Cardiac fibroblast (primary cell): ENCODE results near the gene FOLR1.
"Not testable (repeated sequence)": the region's sequence is repeated elsewhere in the genome, so short reads cannot be mapped to it uniquely, and the experiment has no call there.

Experiments
- DNase-seq, 2 donors: peaks; one replicate each; pipeline versions ENCODE4 v3.0.0 to v3.0.0-alpha.2; 2010; ENCODE audit warnings: low read depth in 2 of 2
- H3K4me3 ChIP-seq, 2 donors: replicated peaks in 1 of 2; 1 replicate in 1 of 2; 2 replicates in 1 of 2; pipeline ENCODE4 v1.5.1; 2011; ENCODE audit warnings: low read depth in 2 of 2, low read length in 2 of 2, mild to moderate bottlenecking in 2 of 2, moderate library complexity in 1 of 2
- TF ChIP-seq, protein P1 (sequence below): IDR thresholded peaks from one replicate; pipeline ENCODE4 v1.5.1; 2011; ENCODE audit warnings: low read depth, mild to moderate bottlenecking, low read length, inconsistent platforms

FOLR1 gene

DNA sequence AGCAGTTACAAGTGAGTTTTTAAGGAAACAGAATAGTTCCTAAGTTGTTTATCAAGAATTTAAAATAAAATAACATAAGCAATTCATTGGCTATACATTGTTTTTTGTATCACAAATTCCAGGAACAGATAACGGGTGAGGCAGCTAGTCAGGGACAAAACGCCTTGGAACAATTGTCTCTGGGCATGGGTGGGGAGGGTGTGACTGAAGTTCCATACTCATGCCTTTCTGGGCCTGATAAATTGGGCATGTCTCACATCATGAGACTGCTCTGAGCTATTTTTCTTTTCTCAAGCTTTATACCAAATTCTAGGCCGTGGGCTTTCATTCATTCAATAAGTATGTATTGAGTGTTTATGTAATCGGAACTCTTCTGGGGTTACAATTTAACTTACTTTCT lies 34.8 kb upstream of the FOLR1 start:
- DNase-seq: no peak
- TF ChIP-seq, protein P1, sequence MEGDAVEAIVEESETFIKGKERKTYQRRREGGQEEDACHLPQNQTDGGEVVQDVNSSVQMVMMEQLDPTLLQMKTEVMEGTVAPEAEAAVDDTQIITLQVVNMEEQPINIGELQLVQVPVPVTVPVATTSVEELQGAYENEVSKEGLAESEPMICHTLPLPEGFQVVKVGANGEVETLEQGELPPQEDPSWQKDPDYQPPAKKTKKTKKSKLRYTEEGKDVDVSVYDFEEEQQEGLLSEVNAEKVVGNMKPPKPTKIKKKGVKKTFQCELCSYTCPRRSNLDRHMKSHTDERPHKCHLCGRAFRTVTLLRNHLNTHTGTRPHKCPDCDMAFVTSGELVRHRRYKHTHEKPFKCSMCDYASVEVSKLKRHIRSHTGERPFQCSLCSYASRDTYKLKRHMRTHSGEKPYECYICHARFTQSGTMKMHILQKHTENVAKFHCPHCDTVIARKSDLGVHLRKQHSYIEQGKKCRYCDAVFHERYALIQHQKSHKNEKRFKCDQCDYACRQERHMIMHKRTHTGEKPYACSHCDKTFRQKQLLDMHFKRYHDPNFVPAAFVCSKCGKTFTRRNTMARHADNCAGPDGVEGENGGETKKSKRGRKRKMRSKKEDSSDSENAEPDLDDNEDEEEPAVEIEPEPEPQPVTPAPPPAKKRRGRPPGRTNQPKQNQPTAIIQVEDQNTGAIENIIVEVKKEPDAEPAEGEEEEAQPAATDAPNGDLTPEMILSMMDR: no peak
- H3K4me3 ChIP-seq: no peak overlapping the region

DNA sequence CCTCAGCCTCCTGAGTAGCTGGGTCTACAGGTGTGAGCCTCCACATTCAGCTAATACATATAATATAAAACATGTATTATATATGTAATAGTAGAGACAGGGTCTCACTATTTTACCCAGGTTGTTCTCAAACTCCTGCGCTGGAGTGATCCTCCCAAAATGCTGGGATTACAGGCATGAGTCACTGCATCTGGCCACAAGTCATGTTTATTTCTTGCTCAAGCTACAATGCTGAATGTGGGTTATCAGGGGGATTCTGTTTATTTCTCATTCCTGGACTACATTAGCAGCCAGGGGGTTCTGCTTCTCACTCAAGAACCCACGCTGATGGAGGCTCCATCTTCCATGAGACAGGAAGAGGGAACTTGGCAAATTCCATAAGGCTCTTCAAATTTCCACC lies 31.6 kb upstream of the FOLR1 start:
- no peak for DNase-seq
- H3K4me3 ChIP-seq: no peak overlapping the region
- TF ChIP-seq, protein P1: no peak

DNA sequence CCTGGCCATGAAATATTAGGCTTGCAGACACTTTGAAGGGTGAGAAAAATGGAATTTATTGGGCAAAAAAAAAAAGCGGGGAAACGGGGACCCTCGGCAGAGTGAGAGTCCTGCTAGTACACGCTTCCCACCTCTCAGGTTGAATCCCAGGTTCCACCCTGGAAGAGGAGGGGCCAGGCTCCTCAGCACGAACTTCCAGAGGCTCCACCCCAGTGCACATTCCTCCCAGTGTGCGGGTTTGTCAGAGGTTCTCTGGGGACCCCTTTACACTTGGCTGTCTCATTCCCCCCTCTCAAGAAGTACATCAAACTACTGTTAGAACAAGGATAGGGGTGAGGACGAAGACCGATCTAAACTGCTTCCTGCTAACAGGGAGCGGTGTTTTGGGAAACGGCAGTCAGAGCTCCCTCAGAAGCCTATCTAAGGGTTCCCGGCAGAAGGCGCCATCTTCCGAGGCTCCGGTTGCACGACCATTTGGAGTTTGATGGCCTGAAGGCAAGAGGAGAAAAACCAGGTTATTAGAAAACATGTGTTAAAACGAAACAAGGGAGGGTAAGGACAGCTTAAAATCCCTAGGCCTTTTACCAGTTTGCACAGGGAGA lies 28.9 kb upstream of the FOLR1 start:
- no peak overlapping the region for H3K4me3 ChIP-seq
- DNase-seq: no peak
- TF ChIP-seq, protein P1: no peak

DNA sequence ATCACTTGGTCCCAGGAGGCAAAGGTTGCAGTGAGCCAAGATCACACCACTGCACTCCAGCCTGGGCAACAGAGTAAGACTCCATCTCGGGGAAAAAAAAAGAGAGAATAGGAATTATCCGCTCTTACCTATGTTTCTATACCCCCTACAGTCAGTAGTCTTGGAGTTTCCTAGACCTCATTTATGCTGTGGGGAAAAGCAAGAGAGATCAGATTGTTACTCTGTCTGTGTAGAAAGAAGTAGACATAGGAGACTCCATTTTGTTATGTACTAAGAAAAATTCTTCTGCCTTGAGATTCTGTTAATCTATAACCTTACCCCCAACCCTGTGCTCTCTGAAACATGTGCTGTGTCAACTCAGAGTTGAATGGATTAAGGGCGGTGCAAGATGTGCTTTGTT lies 27.8 kb upstream of the FOLR1 start:
- not testable (repeated sequence) for DNase-seq, H3K4me3 ChIP-seq

DNA sequence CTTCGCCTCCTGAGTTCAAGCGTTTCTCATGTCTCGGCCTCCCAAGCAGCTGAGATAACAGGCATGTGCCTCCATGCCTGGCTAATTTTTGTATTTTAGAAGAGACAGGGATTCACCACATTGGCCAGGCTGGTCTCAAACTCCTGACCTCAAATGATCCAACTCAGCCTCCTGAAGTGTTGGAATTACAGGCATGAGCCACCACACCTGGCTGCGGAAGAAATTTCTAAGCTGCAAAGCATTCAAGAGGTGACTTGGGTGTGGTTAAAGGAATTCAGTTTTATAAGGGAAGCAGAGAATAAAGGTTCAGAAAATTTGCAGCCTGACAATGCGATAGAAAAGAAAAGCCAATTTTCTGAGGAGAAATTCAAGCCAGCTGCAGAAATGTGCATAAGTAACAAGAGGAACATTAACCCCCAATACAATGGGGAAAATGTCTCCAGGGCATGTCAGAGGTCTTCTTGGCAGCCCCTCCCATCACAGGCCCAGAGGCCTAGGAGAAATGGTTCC lies 22.8 kb upstream of the FOLR1 start:
- H3K4me3 ChIP-seq, DNase-seq: not testable (repeated sequence)

DNA sequence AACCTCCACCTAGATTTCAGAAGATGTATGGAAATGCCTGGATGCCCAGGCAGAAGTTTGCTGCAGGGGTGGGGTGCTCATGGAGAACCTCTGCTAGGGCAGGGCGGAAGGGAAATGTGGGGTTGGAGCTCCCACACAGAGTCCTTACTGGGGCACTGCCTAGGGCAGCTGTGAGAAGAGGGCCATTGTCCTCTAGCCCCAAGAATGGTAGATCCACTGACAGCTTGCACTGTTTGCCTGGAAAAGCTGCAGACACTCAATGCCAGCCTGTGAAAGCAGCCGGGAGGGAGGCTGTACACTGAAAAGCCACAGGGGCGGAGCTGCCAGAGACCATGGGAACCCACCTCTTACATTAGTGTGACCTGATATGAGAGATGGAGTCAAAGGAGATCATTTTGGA lies 22.2 kb upstream of the FOLR1 start:
- not testable (repeated sequence) for H3K4me3 ChIP-seq, DNase-seq

DNA sequence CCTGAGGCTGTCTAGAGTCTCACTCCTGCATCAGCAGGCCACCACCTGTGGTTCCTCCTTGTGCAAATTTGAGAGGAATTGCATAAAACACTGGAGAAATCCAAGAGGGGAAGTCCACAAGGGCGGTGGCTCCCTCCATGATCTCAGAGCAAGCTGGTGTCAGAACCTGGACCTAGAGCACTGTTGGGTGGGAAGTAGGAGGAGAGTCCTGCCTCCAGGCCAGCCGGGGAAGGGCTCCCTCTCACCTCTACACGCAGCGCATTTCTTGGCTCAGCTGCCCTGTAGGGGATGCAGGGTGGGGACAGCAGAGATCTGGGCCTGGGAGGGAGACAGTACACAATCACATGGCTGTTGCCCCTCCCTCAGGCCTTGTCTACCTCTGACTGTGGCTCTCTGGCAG lies 19.9 kb upstream of the FOLR1 start:
- not testable (repeated sequence) for H3K4me3 ChIP-seq, DNase-seq

DNA sequence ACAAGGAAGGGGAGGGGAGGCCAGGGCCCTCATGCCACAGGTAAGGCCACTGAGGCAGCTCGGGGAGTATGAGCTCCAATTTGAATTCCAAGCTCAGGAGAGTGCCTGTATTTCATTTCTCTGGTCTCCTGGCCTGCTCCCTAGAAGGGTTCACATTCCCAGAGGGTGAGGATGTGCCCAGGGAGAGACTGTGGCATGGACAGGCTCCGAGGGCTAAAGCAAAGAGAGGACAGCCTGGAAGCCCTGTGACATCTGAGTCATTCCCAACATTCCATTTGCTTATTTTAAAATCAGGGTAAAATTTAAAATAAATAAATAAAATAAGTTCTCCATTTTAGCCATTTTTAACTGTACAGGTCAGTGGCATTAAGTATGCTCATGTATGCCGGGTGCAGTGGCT lies 18.6 kb upstream of the FOLR1 start:
- TF ChIP-seq, protein P1: no peak
- no peak for DNase-seq
- H3K4me3 ChIP-seq: no peak overlapping the region

DNA sequence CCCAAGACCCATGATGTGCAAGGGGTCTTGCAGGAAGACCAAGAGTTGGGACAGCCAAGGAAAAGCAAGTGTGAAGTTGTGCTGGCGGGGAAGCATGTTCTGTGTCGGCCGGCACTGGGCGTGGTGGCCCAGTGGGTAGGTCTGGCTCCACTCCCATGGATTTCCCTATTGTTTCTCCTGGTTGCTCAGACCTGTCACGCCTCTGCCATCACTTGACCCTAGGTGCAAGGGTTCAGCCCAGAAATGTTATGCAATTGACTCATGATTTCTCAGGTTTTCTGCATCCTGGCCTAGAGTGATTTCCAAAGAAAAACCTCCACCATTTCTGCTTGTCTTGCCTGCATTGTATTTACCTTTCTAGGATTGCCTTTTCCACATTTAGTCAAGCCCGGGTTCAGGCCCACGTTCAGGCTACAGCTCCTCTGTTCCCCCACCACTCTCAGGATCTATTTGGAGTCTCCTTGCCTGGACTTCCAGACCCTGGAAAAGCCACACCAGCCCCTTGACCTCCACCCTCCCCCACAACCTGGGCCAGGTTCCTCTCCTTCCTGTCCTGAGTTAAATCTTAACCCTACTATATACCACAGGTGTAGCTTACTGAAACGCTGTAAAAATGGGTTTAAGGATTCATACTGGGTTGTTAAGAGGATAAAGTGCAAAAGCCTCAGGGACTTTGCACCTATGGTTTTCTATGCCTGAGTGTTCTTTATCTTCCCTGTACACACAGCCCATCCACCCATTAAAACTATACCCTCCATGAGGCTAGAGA lies 17.5 kb upstream of the FOLR1 start:
- no peak for DNase-seq
- no peak overlapping the region for H3K4me3 ChIP-seq
- TF ChIP-seq, protein P1: no peak
